ENCODE results near the gene FAAP100.

DNA sequence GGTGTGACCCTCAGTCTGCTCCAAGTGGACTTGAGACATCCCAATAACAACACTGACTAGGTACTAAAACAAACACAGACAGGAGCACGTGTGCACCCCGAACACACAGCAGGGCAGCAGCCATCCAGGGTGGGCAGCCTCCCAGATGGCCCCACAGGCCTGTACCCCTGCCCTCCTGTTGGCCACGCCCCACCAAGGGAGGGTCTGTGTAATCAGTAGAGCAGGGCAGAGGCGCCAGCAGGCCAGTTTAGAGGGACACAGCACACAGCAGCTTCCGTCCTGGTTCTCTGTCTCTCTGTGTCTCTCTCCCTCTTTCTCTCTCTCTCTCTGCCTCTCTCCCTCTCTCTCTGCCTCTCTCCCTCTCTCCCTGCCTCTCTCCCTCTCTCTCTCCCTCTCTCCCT lies 61.0 kb downstream of the FAAP100 start:
- TF ChIP-seq POLR2AphosphoS5 (IDR thresholded peaks at IDR 0.05; ENCODE audit: low read depth, low read length) (no peak), POLR2A (IDR thresholded peaks at IDR 0.05; ENCODE audit: low read depth, low read length) (no peak)
